UCSD-AML1 (cell line): ENCODE measurements around the gene ARL4D.
"Not testable (repeated sequence)": the region's sequence is repeated elsewhere in the genome, so short reads cannot be mapped to it uniquely, and the experiment has no call there.

ENCODE experiments used
- DNase-seq: peaks from one replicate; lab custom pipeline; 2025; ENCODE audit not compliant: unreplicated experiment; lab: John Stamatoyannopoulos, UW

ARL4D gene

GRCh38 chr17:43419375-43419882 lies 20.6 kb downstream of the ARL4D start:
- DNase-seq = not testable (repeated sequence)

- no peak for DNase-seq
Measured at GRCh38 chr17:43423777-43424455, 25.1 kb downstream of the ARL4D start.

- DNase-seq = no peak
Measured at GRCh38 chr17:43427362-43428043, 28.7 kb downstream of the ARL4D start.

- DNase-seq = no peak
Measured at GRCh38 chr17:43428524-43428923, 29.7 kb downstream of the ARL4D start.

- no peak for DNase-seq
Measured at GRCh38 chr17:43430936-43431713, 32.3 kb downstream of the ARL4D start.

GRCh38 chr17:43431714-43432523 lies 33.1 kb downstream of the ARL4D start:
- DNase-seq = no peak

- no peak for DNase-seq
Measured at GRCh38 chr17:43434902-43435319, 36.1 kb downstream of the ARL4D start.

- no peak for DNase-seq
Measured at GRCh38 chr17:43437756-43438155, 39.0 kb downstream of the ARL4D start.

- DNase-seq = no peak
Measured at GRCh38 chr17:43438626-43439025, 39.8 kb downstream of the ARL4D start.

GRCh38 chr17:43439041-43439440 lies 40.2 kb downstream of the ARL4D start:
- DNase-seq = no peak

- no peak for DNase-seq
Measured at GRCh38 chr17:43442711-43443110, 43.9 kb downstream of the ARL4D start.

GRCh38 chr17:43443381-43443780 lies 44.6 kb downstream of the ARL4D start:
- no peak for DNase-seq

- DNase-seq = no peak
Measured at GRCh38 chr17:43444223-43445008, 45.6 kb downstream of the ARL4D start.

GRCh38 chr17:43445009-43445589 lies 46.3 kb downstream of the ARL4D start:
- no peak for DNase-seq

- no peak for DNase-seq
Measured at GRCh38 chr17:43446773-43447172, 48.0 kb downstream of the ARL4D start.

GRCh38 chr17:43448720-43449469 lies 50.1 kb downstream of the ARL4D start:
- DNase-seq = no peak

- DNase-seq = no peak
Measured at GRCh38 chr17:43449470-43450248, 50.9 kb downstream of the ARL4D start.
